Activated CD8-positive, alpha-beta memory T cell treated with anti-CD3 and anti-CD28 coated beads, Interleukin-2, amount 50 U/mL, for 4 hours (primary cell): ENCODE data around the gene ZIC5.

Source experiments
- DNase-seq: peaks from one replicate; pipeline ENCODE4 v3.0.0-alpha.2; 2020

The ZIC5 gene

DNA sequence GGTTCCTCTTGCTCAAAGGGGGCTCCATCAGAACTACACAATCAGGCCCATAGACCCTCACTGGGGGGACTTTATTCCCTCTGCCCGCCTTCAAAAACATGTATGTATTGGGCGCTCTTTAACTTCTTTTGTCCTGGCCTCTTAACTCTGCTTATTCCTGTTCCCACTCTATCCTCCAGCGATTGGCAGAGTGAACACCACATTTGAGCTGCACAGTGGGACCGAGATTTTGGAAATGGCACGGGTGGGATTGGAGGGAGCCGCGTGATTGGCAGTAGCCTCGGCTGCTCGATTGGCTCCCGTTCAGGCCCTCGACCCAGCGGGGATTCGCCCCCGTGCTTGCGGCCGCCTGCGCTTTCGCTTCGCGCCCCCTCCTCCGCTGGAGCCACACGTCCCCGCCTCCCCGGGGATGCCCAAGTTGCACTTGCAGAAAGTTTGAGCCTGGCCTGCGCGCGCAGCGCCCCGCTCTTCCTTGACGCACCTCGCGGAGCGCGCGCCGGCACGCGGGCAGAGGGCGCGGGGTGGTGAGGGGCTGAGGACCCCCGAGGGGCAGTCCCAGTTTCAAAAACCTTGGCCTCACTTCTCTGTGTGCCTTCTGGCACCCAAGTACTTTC, at the start of gene ZIC5:
Gene ZIC5 (minus strand): TSS at position 192 of the 614 bp plus-strand sequence. CDS start 164 bp downstream, at position 28.
- DNase-seq, result no peak

DNA sequence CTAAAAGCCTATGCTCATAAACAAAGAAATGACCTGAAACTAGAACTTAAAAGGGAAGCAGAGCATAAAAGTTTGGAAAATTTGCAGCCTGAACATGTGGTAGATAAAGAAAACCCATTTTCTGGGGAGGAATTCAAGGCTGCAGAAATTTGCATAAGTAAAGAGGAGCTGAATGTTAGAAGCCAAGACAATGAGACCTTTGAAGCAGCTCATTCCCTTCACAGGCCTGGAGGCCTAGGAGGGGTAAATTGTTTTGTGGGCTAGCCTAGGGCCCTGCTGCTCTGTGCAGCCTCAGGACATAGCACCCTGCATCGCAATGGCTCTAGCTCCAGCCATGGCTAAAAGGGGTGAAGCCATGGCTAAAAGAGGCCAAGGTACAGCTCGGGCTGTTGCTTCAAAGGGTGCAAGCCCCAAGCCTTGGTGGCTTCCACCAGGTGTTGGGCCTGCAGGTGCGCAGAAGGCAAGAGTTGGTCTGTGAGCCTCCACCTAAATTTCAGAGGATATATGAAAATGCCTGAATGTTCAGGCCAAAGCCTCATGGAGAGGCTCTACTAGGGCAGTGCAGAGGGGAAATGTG, 48.3 kb upstream of the ZIC5 start:
- DNase-seq, result no peak

- no peak for DNase-seq
Observed at GRCh38 chr13:100014621-100015020, 43.1 kb upstream of the ZIC5 start.

DNA sequence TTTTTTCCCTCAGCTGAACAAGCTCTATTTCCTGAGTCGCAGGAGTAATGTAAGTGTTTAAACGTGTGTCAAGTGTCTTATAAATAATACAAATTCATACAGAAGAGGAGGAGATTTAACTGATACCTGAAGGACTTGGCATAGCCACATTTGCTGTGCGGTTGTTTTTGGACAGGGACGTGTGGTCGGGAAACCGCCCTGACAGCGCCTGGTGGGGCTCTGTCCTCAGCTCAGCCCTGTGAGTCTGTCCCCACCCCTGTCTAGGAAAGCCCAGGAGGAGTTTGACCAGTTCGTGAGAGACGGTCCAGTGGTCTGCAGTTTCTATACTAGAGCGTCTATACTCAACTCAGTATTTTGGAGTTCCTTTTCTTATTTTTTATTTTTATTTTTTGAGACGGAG, 26.7 kb upstream of the ZIC5 start:
- no peak for DNase-seq

DNA sequence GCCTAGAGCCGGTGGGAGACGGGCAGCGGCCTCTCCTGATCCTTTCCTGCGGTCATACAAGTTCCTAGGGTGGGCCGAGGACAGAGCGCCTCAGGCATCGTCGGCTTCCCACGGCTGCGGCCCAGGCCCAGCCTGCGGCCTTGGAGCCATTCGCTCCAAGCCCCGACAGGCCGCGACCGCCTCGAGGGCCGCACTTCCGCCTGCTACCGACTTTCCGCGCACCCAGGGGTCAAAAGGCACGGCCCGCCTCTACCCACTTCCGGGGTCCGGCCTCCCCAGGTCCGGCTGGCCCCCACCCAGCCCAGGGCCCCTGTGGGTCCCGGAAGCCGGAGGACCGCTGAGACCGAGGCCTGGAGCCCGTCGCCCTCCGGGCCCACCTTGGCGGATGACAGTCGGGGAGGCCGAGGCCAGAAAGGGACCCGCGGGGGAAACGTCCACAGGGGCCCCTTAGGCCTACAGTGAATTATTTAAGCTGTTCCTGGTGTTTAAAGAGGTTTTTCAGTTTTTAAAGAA, 26.2 kb upstream of the ZIC5 start:
- DNase-seq, result no peak

DNA sequence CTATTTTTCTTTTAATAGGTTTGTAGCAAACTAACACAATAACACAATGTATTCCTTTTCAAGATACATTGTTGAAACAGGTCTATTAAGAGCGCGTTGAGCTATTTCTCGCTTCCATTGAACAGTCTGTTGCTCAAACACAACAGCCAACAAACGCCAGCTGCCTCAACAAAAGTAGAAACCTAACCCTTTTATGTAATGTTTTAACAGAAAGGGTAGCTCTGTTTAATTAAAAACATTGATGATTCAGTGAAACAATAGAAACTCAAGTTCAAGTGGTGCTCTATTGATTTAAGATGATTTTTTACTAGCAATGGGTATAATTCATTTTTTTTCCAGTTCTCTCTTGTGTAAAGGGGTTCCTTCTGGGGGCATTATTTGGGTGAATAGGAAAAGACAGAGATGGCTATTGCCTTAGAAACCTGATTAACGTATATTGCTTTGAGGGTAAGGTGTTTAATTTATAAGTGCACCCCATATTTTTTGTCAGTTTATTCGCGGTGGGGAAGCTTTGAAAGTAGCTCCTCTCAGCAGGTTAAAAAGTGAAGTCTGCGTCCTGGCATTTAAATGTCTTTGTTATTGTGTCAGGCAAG, 24.9 kb upstream of the ZIC5 start:
- DNase-seq, result no peak

DNA sequence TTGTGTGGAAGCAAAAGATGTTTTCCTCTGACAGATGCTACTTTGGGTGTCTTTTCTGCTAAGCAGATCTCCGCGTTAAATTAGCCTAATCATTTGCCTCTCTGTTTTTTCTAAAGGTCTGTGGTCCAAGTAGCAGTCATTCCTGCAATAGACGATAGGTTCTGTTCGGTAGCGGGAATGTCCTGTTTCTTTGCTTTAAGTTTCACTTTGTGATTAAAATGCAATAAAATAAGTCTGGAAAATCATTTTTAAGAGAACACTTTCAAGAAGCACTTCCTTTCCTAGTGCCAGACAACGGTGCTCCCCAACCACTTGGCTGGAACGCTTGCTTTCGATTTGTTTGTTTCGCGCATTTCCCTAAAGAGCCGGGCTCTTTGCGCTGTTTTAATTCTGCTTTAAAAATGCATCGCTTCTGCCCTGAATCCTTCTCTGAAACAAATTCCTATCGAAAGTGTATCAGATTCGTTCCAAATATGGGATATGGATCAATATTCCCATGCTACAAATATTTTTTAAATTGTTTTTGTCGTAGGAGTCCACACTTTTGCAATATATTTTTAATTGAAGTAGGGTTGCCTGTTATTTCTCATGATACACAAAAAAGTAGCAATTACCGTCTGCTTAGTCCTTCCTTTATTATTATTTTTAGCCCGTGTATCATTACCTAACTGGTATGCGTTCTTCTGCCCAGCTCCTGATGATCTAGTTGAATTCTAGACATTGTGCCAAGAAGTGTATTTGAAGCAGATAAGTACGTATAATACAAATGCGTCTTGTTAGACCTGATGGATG, 24.2 kb upstream of the ZIC5 start:
- no peak for DNase-seq

DNA sequence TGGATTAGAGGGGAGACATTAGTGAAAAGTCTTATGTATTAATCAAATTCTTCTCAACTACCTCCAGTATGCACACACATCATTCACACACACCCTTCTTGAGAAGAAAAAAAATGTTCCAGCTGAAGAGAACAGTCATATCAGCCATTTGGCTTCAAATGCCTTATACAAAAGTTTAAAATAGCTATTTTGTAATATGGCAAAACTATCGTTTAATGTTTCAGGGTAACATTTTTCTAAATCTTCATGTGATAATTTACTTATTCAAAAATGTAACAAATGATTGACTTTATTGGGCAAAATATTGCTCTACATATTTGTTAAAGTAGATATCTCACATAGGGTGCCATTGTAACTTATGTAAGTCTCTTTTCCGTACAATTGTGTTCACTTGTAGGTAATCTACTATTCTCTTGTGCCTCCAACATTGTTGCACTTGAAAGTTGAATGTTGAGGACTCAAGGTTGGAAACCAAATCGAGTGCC, 23.6 kb upstream of the ZIC5 start:
- DNase-seq, result no peak

GRCh38 chr13:99994638-99995020, 23.1 kb upstream of the ZIC5 start:
- no peak for DNase-seq

DNA sequence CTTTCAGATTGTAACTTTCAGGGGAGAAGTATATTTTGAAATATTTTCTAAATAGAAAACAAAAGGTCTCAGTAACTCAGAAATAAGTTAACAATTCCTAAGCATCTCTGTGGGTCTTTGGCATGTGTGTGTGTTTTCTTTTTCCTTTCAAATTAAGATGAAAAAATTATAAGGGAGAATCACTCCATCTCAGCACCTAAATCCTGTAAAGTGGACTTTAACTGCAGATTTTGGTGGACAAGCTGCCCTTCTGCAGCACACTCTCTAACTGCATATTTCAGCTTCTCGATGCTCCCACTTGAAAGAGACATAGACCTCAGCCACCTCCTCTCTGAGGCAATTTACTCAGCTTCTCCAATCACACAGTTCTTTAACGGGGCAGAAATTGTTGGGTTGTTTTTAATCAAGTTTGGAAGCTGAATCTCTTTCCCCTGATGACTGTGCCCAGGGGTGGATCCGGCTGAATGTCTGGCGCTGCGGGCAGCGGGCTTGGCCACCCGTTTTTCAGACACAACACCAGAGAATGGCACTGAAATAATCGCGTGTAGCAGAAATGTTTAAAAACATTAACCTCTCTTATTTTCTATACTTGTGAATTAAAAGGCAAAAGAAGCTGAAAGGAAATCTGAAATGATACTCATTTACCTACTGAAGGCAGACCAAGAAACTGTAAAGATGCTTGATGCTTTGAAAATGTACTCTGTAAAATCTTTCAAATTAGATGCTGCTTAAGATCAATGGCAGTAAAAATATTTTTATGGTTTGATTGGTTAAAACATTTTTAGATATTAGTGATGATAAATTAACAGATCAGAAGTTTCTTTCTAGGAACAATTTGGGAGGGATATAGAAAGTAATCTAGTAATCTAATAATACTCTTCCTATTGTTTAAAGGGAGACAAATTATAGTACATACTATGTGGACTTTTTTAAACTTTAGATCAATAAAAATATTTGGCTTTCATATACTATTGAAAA, 22.4 kb upstream of the ZIC5 start:
- DNase-seq, result no peak

DNA sequence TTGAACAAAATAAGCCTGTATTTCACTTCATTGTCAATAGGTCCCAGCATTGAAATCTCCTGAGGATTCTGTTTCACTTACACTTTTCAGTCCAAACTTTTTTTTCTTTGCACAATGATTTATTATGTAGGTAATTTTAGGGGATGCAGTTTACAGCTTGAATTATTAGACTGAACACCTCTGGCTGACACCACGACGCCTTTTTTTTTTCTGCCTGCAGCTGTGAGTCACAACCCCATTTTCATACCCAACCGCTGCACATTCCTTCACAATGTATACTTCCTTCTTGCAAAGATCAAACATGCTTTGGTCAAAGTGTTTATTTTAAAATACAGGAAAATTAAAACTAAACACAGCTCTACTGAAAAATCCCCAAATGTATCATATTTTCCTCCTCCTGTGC, 21.4 kb upstream of the ZIC5 start:
- no peak for DNase-seq

- no peak for DNase-seq
Observed at GRCh38 chr13:99991828-99992775, 20.5 kb upstream of the ZIC5 start.

DNA sequence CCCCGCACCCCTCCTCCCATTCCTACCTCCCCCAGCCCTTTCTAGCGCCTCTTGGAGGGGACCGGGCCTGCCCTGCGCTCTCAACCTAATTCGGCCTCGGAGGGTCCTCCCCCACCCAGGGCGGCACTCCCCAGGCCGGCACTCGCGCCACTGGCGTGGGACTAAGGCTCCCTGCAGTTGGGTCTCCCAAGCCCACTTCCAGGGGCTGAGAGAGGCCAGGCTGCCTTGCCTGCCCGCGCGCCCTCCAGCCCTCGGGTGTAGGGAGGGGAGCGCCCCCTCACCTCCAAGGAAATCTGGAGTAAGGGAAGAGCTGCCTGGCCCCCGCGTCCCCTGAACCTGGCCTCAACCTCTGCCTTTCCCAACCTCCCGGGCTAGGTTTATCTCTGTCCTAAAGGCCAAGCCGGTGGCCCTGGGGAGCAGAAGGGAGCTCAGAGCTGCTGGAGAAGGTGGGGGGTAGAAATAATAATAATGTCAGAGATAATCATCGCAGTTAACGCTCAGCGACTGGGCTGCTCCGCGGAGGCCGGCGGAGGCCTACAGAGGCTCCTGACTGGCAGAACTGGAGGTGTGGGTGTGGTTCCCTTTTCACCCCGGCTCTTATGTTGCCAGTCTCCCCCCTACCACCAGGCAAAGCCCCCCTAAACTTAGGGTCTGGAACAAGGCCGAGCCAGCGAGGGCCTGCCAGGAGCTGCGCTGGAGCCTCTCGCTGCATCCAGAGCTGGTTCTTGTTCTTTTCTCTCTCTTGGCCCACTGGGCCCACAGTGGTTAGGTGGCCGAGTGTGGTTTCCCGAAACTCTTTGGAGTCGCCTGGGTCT, 19.7 kb upstream of the ZIC5 start:
- peak; percentile 17 for DNase-seq

DNA sequence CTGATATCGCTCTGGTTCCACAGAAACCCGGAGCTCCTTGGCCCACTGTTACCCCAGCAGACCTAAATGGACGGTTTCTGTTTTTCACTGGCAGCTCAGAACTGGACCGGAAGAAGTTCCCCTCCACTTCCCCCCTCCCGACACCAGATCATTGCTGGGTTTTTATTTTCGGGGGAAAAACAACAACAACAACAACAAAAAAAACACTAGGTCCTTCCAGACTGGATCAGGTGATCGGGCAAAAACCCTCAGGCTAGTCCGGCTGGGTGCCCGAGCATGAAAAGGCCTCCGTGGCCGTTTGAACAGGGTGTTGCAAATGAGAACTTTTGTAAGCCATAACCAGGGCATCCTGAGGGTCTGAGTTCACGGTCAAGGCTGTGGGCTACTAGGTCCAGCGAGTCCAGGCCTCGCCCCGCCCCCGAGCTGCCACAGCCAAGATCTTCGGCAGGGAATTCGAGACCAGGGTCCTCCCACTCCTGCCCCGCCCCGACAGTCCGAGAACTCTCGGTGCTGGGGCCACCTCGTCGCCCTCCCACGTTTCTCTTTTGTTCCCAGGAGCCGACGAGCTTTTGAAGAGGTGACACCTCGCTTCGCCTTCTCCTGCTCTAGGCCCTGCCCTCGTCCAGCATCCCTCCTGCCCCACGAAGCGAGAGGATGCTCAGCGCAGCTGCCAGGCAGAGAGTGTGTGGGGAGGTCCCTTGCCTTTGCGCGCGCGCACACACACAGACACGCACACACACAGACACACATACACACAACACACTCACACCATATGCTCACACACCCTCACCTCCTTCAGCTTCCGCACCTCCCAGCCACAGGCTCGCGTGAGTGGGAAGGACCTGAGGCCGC, 18.8 kb upstream of the ZIC5 start:
- DNase-seq, result peak; percentile 14

GRCh38 chr13:99989276-99990125, 17.9 kb upstream of the ZIC5 start:
- DNase-seq, result no peak

DNA sequence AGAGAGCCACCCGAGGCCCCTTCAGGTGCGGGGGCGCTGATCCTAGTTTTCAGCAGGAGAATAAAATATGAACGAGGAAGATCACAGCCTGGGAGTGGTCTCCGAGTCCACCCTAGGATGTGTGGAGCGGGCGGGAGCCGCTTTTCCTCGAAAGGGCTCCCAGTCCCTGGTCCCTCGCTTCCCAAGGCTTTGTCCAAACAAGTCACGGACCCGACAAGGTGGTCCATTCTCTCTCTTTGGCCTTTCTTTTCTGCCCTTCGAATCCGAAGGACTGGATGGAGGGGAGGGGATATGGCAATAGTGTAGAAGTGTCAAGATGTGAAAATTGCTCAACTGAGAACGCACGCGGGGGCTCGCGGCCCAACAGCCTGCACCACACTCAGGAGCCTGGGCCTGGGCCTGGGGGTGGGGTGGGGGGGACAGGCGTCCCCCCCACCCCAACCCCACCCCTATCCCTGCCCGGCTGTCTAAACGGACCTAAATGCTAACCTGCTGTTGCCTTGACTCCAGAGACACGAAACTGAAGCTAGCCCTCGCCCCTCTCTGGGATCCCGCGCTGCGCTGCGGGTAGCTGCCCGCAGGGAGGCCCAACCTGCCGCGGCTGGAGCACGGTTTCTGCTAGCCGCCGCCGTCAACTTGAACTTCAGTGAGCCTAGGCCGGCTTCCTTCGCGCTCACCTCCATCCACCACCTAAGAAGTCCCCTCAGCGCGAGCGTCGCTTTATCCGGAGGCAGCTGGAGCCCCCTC, 17.1 kb upstream of the ZIC5 start:
- DNase-seq, result no peak
